Liver (tissue), 9 donors: Measurements from ENCODE around the gene SYT8. TPM values are rescaled to one million over a fixed set of nuclear protein-coding genes. Genes with fewer than 3 reads are reported as not detected.

Experiments used
- DNase-seq: peaks from one replicate; pipeline ENCODE4 v3.0.0-alpha.2; 2017; ENCODE audit warnings: low spot score
- H3K27ac ChIP-seq, 2 donors: one replicate each; pipeline ENCODE4 v1.7.0; 2013; ENCODE audit warnings: inconsistent platforms in 2 of 2, low read length in 2 of 2, control low read depth in 1 of 2, low read depth in 1 of 2, mild to moderate bottlenecking in 1 of 2
- H3K27me3 ChIP-seq, 4 donors: one replicate each; pipeline versions ENCODE4 v1.6.1 to v1.7.0; 2013; ENCODE audit warnings: low read length in 3 of 4, inconsistent platforms in 1 of 4, mild to moderate bottlenecking in 1 of 4, moderate library complexity in 1 of 4; ENCODE audit not compliant: control insufficient read depth in 4 of 4, insufficient read depth in 4 of 4
- H3K36me3 ChIP-seq, 4 donors: one replicate each; pipeline versions ENCODE4 v1.6.1 to v1.7.0; 2013; ENCODE audit warnings: low read length in 3 of 4, mild to moderate bottlenecking in 3 of 4, low read depth in 1 of 4, moderate library complexity in 1 of 4; ENCODE audit not compliant: control insufficient read depth in 4 of 4, insufficient read depth in 3 of 4
- H3K4me1 ChIP-seq, 4 donors: one replicate each; pipeline versions ENCODE4 v1.6.1 to v1.7.0; 2013; ENCODE audit warnings: low read length in 3 of 4, mild to moderate bottlenecking in 3 of 4, moderate library complexity in 1 of 4; ENCODE audit not compliant: control insufficient read depth in 4 of 4, insufficient read depth in 4 of 4
- H3K4me3 ChIP-seq, 3 donors: one replicate each; pipeline versions ENCODE4 v1.6.1 to v1.7.0; 2013; ENCODE audit warnings: low read length in 3 of 3, control low read depth in 1 of 3, low read depth in 1 of 3, mild to moderate bottlenecking in 1 of 3
- H3K9ac ChIP-seq, 2 donors: one replicate each; pipeline ENCODE4 v1.7.0; 2013; ENCODE audit warnings: low read length in 2 of 2, mild to moderate bottlenecking in 2 of 2, moderate library complexity in 2 of 2, control low read depth in 1 of 2, low read depth in 1 of 2
- H3K9me3 ChIP-seq, 4 donors: one replicate each; pipeline versions ENCODE4 v1.6.1 to v1.7.0; 2013; ENCODE audit warnings: low read length in 3 of 4; ENCODE audit not compliant: control insufficient read depth in 4 of 4
- ATF3 ChIP-seq: IDR thresholded peaks from 2 replicates; pipeline ENCODE4 v1.6.1; 2016; ENCODE audit warnings: antibody characterized with exemption
- CTCF ChIP-seq: fragments of 150-350 bp; IDR thresholded peaks from 2 replicates; pipeline ENCODE4 v1.5.1; 2017; ENCODE audit warnings: improper control_type of control experiment, low read depth, low read length; ENCODE audit not compliant: missing input control
- EGR1 ChIP-seq, 2 donors: IDR thresholded peaks; 2 replicates each; pipeline ENCODE4 v1.6.1; 2016 to 2018; ENCODE audit warnings: antibody characterized with exemption in 2 of 2, low read depth in 2 of 2
- FOXA2 ChIP-seq: IDR thresholded peaks from 2 replicates; pipeline ENCODE4 v1.6.1; 2016; ENCODE audit warnings: antibody characterized with exemption
- GABPA ChIP-seq, 2 donors: IDR thresholded peaks in 1 of 2; conservative IDR thresholded peaks in 1 of 2; 2 replicates each; pipeline ENCODE4 v1.6.1; 2016; ENCODE audit warnings: antibody characterized with exemption in 2 of 2, mild to moderate bottlenecking in 1 of 2, moderate library complexity in 1 of 2
- HNF4A ChIP-seq, 2 donors: conservative IDR thresholded peaks; 2 replicates each; pipeline ENCODE4 v1.6.1; 2016; ENCODE audit warnings: antibody characterized with exemption in 2 of 2, mild to moderate bottlenecking in 2 of 2
- JUND ChIP-seq, 2 donors: IDR thresholded peaks; 2 replicates each; pipeline ENCODE4 v1.6.1; 2016; ENCODE audit warnings: antibody characterized with exemption in 2 of 2
- MAX ChIP-seq: IDR thresholded peaks from 2 replicates; pipeline ENCODE4 v1.6.1; 2016; ENCODE audit warnings: antibody characterized with exemption
- NR2F2 ChIP-seq: IDR thresholded peaks from 2 replicates; pipeline ENCODE4 v1.6.1; 2016; ENCODE audit warnings: antibody characterized with exemption
- RAD21 ChIP-seq, 2 donors: IDR thresholded peaks; 2 replicates each; pipeline ENCODE4 v1.6.1; 2016; ENCODE audit warnings: antibody characterized with exemption in 2 of 2, mild to moderate bottlenecking in 2 of 2
- RXRA ChIP-seq, 2 donors: IDR thresholded peaks; 2 replicates each; pipeline ENCODE4 v1.6.1; 2017 to 2018; ENCODE audit warnings: antibody characterized with exemption in 2 of 2, mild to moderate bottlenecking in 1 of 2
- SP1 ChIP-seq: IDR thresholded peaks from 2 replicates; pipeline ENCODE4 v1.6.1; 2018; ENCODE audit warnings: antibody characterized with exemption, mild to moderate bottlenecking
- TAF1 ChIP-seq: conservative IDR thresholded peaks from 2 replicates; pipeline ENCODE4 v1.6.1; 2016; ENCODE audit warnings: antibody characterized with exemption, mild to moderate bottlenecking
- YY1 ChIP-seq: IDR thresholded peaks from 2 replicates; pipeline ENCODE4 v1.6.1; 2016; ENCODE audit warnings: antibody characterized with exemption, mild to moderate bottlenecking
- ZBTB33 ChIP-seq: IDR thresholded peaks from 2 replicates; pipeline ENCODE4 v1.6.1; 2016; ENCODE audit warnings: antibody characterized with exemption
- WGBS: extraction: QIAGEN DNeasy Blood & Tissue Kit; methylation state at CpG from one replicate; pipeline ENCODE4 v1.1.7; 2013; 5-methylcytosine and 5-hydroxymethylcytosine counted together
- polyA plus RNA-seq, 2 donors: library from polyadenylated mRNA; stranded (reverse) in 1 of 2; unstranded in 1 of 2; fragments of 200-250 nt in 1 of 2; fragments of >200 nt in 1 of 2; fragmentation: Nextera tagmentation in 1 of 2; extraction: Ambion mirVana in 1 of 2; gene quantifications; one replicate each; pipeline versions ENCODE4 v1.2.1 to v1.2.3, GENCODE V29; 2013 to 2015
- total RNA-seq, 2 donors: library from RNA; depleted of rRNA; stranded (reverse); fragments of >200 nt; gene quantifications; one replicate each; pipeline ENCODE4 v1.2.3, GENCODE V29; 2014
- donor health status: healthy.
- donor health status: healthy.
- donor health status: healthy.
- donor health status: healthy.
- donor health status: healthy.

Gene SYT8
- total and polyA plus RNA-seq, 4 donors = 0.17 to 0.99 (median 0.35) TPM

- TF ChIP-seq ZBTB33 (no peak), GABPA (IDR thresholded peaks at IDR 0.05 in 1 of 2, conservative IDR thresholded peaks at IDR 0.05 in 1 of 2) (no peak)
These were observed 7.5 kb upstream of the SYT8 start (continued) for GRCh38 chr11:1827095-1827813.

GRCh38 chr11:1827931-1828330 is 6.9 kb upstream of the SYT8 start:
- Histone ChIP-seq H3K27me3 (no peaks in the 10 kb centered on the region), H3K4me1 (peaks cover 9 to 45% (median 20%) of the 10 kb centered on the region in 4 donors), H3K27ac (no peak overlapping the region), H3K36me3 (no peaks in the 10 kb centered on the region), H3K9ac (no peak overlapping the region), H3K4me3 (no peak overlapping the region), H3K9me3 (no peaks in the 10 kb centered on the region)
- no peak for DNase-seq
- no peak for TF ChIP-seq RAD21 (IDR thresholded peaks at IDR 0.05)
- TF ChIP-seq YY1 = no peak
- no peak for TF ChIP-seq TAF1
- TF ChIP-seq GABPA (IDR thresholded peaks at IDR 0.05 in 1 of 2, conservative IDR thresholded peaks at IDR 0.05 in 1 of 2) = no peak
- no peak for TF ChIP-seq ATF3
- no peak for TF ChIP-seq CTCF
- no peak for TF ChIP-seq MAX
- no peak for TF ChIP-seq EGR1 (IDR thresholded peaks at IDR 0.05; ENCODE audit: low read depth in 2 of 2)
- no peak for TF ChIP-seq HNF4A (conservative IDR thresholded peaks at IDR 0.05)
- WGBS = 92% methylated on average over 19 of the region's 19 CpGs

- no peak overlapping the region for H3K27ac ChIP-seq
- 94% methylated on average over 12 of the region's 12 CpGs for WGBS
- no peak for DNase-seq
- no peak overlapping the region for H3K4me3 ChIP-seq
- H3K36me3 ChIP-seq = no peaks in the 10 kb centered on the region
- H3K27me3 ChIP-seq = no peaks in the 10 kb centered on the region
- TF ChIP-seq TAF1 (no peak), JUND (IDR thresholded peaks at IDR 0.05) (no peak), NR2F2 (no peak), ATF3 (no peak), RAD21 (IDR thresholded peaks at IDR 0.05) (no peak), HNF4A (conservative IDR thresholded peaks at IDR 0.05) (no peak), ZBTB33 (no peak), SP1 (no peak), RXRA (IDR thresholded peaks at IDR 0.05) (no peak), EGR1 (IDR thresholded peaks at IDR 0.05; ENCODE audit: low read depth in 2 of 2) (no peak), FOXA2 (no peak), YY1 (no peak)
- no peaks in the 10 kb centered on the region for H3K9me3 ChIP-seq
- H3K9ac ChIP-seq = no peak overlapping the region
- peaks cover 9 to 45% (median 20%) of the 10 kb centered on the region in 4 donors for H3K4me1 ChIP-seq
These were observed 6.2 kb upstream of the SYT8 start for GRCh38 chr11:1828542-1828941.
